ENCODE results near the gene HSPA9. TPM values are rescaled to one million over a fixed set of nuclear protein-coding genes. Genes with fewer than 3 reads are reported as not detected.

The HSPA9 gene
- total and polyA plus RNA-seq, 2 of the 13 experiments (the other 11 are each of a cell fraction or from before 2014, with no cell fraction given): 165 to 478 TPM

GRCh38 chr5:138506370-138507306, 68.6 kb downstream of the HSPA9 start (continued):
- TF ChIP-seq SNAI1 (CRISPR knock-in tag; IDR thresholded peaks at IDR 0.05; ENCODE audit: borderline replicate concordance): no peak
- TF ChIP-seq IRX3 (CRISPR knock-in tag; IDR thresholded peaks at IDR 0.05; ENCODE audit: borderline replicate concordance, low read depth): no peak
- TF ChIP-seq HNF4G (IDR thresholded peaks at IDR 0.05; ENCODE audit: borderline replicate concordance, low read depth, low read length): no peak
- TF ChIP-seq HNF4G (CRISPR knock-in tag; IDR thresholded peaks at IDR 0.05; ENCODE audit: borderline replicate concordance, low read depth): no peak
- TF ChIP-seq ELK4 (CRISPR knock-in tag; IDR thresholded peaks at IDR 0.05; ENCODE audit: borderline replicate concordance): no peak
- no peak for TF ChIP-seq ZNF740 (CRISPR knock-in tag; IDR thresholded peaks at IDR 0.05)
- TF ChIP-seq ZMYM2 (CRISPR knock-in tag; IDR thresholded peaks at IDR 0.05): peak; percentile 73; the same call in 1 of the 2 replicates
- TF ChIP-seq ZNF564 (CRISPR knock-in tag; IDR thresholded peaks at IDR 0.05): no peak
- no peak for TF ChIP-seq MXD3 (CRISPR knock-in tag; IDR thresholded peaks at IDR 0.05)
- TF ChIP-seq CAMTA2 (CRISPR knock-in tag; IDR thresholded peaks at IDR 0.05; ENCODE audit: borderline replicate concordance): no peak
- TF ChIP-seq KAT7 (CRISPR knock-in tag; IDR thresholded peaks at IDR 0.05; ENCODE audit: borderline replicate concordance): no peak
- no peak for TF ChIP-seq ZNF770 (CRISPR knock-in tag; IDR thresholded peaks at IDR 0.05)
- no peak for TF ChIP-seq MAFK (conservative IDR thresholded peaks at IDR 0.05 in 1 of 2, IDR thresholded peaks at IDR 0.05 in 1 of 2; ENCODE audit: low read length in 2 of 2)
- no peak for TF ChIP-seq SRSF4 (IDR thresholded peaks at IDR 0.05; ENCODE audit: low read depth, low read length, poor library complexity, severe bottlenecking)
- TF ChIP-seq FOXP1 (IDR thresholded peaks at IDR 0.05): no peak
- TF ChIP-seq FOXP1 (CRISPR knock-in tag; IDR thresholded peaks at IDR 0.05): peak; percentile 53; the same call in 1 of the 2 replicates
- no peak for TF ChIP-seq HNRNPUL1 (IDR thresholded peaks at IDR 0.05; ENCODE audit: low read depth, low read length)
- no peak for TF ChIP-seq RARA (CRISPR knock-in tag; IDR thresholded peaks at IDR 0.05)
- no peak for TF ChIP-seq SMARCE1 (IDR thresholded peaks at IDR 0.05; ENCODE audit: borderline replicate concordance)
- no peak for TF ChIP-seq MBNL3 (CRISPR knock-in tag; conservative IDR thresholded peaks at IDR 0.05)
- peak; percentile 81 for TF ChIP-seq PAXIP1 (CRISPR knock-in tag; conservative IDR thresholded peaks at IDR 0.05)
- no peak for TF ChIP-seq ZNF816 (CRISPR knock-in tag; IDR thresholded peaks at IDR 0.05; ENCODE audit: borderline replicate concordance)
